Spleen (tissue), 7 donors: ENCODE results near the gene SUN1.

ENCODE experiments used
- CTCF ChIP-seq, 11 experiments: fragments of 200-600 bp in 7 of 11; fragments of 450-650 bp in 4 of 11; sonication (generic) in 4 of 11; IDR thresholded peaks in 8 of 11; conservative IDR thresholded peaks in 3 of 11; 1 replicate in 7 of 11; 2 replicates in 4 of 11; pipeline versions ENCODE4 v1.4.0 to v1.8.0; 2016 to 2021; ENCODE audit warnings: antibody characterized with exemption in 11 of 11, inconsistent platforms in 4 of 11, mild to moderate bottlenecking in 1 of 11
- POLR2A ChIP-seq, 3 donors: fragments of 450-650 bp; IDR thresholded peaks; one replicate each; pipeline ENCODE4 v1.5.1; 2017; ENCODE audit warnings: antibody characterized with exemption in 3 of 3, mild to moderate bottlenecking in 1 of 3
- POLR2AphosphoS5 ChIP-seq, 3 donors: sonication (generic); formaldehyde crosslinking; IDR thresholded peaks; one replicate each; pipeline ENCODE4 v1.5.1; 2017; ENCODE audit warnings: antibody characterized with exemption in 3 of 3
- donor health status: DM: no; HTN: no; CAD: no; lungs with moderate emphysema.
- donor health status: DM: no; HTN: no; CAD: no.
- donor health status: DM: no; HTN: no; CAD: no.

GRCh38 chr7:895451-896052 is 63.3 kb downstream of the SUN1 start:
- TF ChIP-seq CTCF (IDR thresholded peaks at IDR 0.05 in 8 of 11, conservative IDR thresholded peaks at IDR 0.05 in 3 of 11) (no peak), POLR2A (IDR thresholded peaks at IDR 0.05) (no peak), POLR2AphosphoS5 (IDR thresholded peaks at IDR 0.05) (peak in 2 of 3 donors; percentile 9 to 56)
